ENCODE measurements around the gene POMT1. TPM values are rescaled to one million over a fixed set of nuclear protein-coding genes. Genes with fewer than 3 reads are reported as not detected.

The POMT1 gene
- total RNA-seq, 1 experiment from 2014 or later: 34.1 TPM

- Mint-ChIP-seq H3K4me3 (no peak overlapping the region), H3K4me1 (no peaks in the 10 kb centered on the region), H3K27me3 (ENCODE audit: low read depth) (no peaks in the 10 kb centered on the region), H3K27ac (0 out of 7 replicates have a peak overlapping the region, but pooled peaks of 1 of the 3 experiments have one; percentile 63), H3K36me3 (ENCODE audit: insufficient read depth in 1 of 3, low read depth in 3 of 3) (peaks cover 68 to 91% (median 88%) of the 10 kb centered on the region in 3 experiments; a peak in 6 of 7 replicates), H3K9me3 (no peaks in the 10 kb centered on the region)
- Histone ChIP-seq H3K79me2 (ENCODE audit: insufficient read depth, low read length) (no peaks in the 10 kb centered on the region), H3T11ph (ENCODE audit: low read length) (no peak overlapping the region), H3K27me3 (ENCODE audit: insufficient read depth, low read length) (no peaks in the 10 kb centered on the region), H2BK20ac (ENCODE audit: low read depth, low read length, poor library complexity, severe bottlenecking) (no peak overlapping the region), H3K23ac (ENCODE audit: insufficient read length, low read depth, low read length) (no peak overlapping the region), H3K56ac (ENCODE audit: insufficient read length, low read depth, low read length) (no peak overlapping the region), H2BK5ac (ENCODE audit: insufficient read length, low read length) (no peak overlapping the region), H4K20me1 (ENCODE audit: control insufficient read depth, insufficient read depth, insufficient read length) (no peaks in the 10 kb centered on the region), H3K14ac (ENCODE audit: insufficient read depth, low read length) (no peak overlapping the region), H2AK5ac (ENCODE audit: insufficient read length, low read length) (no peak overlapping the region), H2BK120ac (ENCODE audit: low read depth, low read length, poor library complexity, severe bottlenecking) (no peak overlapping the region), H4K91ac (ENCODE audit: insufficient read length, low read depth, low read length) (no peak overlapping the region), H2BK12ac (ENCODE audit: insufficient read length, low read depth, low read length) (no peak overlapping the region), H4K5ac (ENCODE audit: insufficient read length, low read depth, low read length) (no peak overlapping the region), H3K9ac (ENCODE audit: extremely low read depth, insufficient read length, low read length) (no peak overlapping the region), H3K9me3 (ENCODE audit: control insufficient read depth, low read depth, low read length) (no peaks in the 10 kb centered on the region), H2AFZ (ENCODE audit: low read length) (no peak overlapping the region), H3K23me2 (ENCODE audit: insufficient read length, low read depth, low read length, poor library complexity, severe bottlenecking) (no peaks in the 10 kb centered on the region), H4K8ac (replicated peaks; ENCODE audit: insufficient read length, low read depth, low read length) (no peak overlapping the region), H3K79me1 (ENCODE audit: insufficient read depth, low read depth, low read length, poor library complexity, severe bottlenecking) (no peaks in the 10 kb centered on the region), H3K27ac (ENCODE audit: insufficient read length, low read depth, low read length) (no peak overlapping the region), H3K4me1 (ENCODE audit: insufficient read depth, low read length) (no peaks in the 10 kb centered on the region), H3K18ac (ENCODE audit: insufficient read length, low read depth, low read length) (no peak overlapping the region), H3K4me2 (ENCODE audit: insufficient read depth, insufficient read length, low read length) (no peak overlapping the region), H2BK15ac (ENCODE audit: low read depth, low read length) (no peak overlapping the region), H3K4ac (ENCODE audit: low read depth, low read length) (no peak overlapping the region)
- no CpG with 5 or more reads among the region's 24 CpGs for WGBS (ENCODE audit: extremely low coverage, insufficient read length, low lambda C conversion rate)
- TF ChIP-seq, protein P1, sequence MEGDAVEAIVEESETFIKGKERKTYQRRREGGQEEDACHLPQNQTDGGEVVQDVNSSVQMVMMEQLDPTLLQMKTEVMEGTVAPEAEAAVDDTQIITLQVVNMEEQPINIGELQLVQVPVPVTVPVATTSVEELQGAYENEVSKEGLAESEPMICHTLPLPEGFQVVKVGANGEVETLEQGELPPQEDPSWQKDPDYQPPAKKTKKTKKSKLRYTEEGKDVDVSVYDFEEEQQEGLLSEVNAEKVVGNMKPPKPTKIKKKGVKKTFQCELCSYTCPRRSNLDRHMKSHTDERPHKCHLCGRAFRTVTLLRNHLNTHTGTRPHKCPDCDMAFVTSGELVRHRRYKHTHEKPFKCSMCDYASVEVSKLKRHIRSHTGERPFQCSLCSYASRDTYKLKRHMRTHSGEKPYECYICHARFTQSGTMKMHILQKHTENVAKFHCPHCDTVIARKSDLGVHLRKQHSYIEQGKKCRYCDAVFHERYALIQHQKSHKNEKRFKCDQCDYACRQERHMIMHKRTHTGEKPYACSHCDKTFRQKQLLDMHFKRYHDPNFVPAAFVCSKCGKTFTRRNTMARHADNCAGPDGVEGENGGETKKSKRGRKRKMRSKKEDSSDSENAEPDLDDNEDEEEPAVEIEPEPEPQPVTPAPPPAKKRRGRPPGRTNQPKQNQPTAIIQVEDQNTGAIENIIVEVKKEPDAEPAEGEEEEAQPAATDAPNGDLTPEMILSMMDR (conservative IDR thresholded peaks at IDR 0.05): no peak
- no peak for DNase-seq
Observed at GRCh38 chr9:131464354-131465000, 38.2 kb upstream of the POMT1 start.

All from H9 (cell line).